HepG2 (cell line): Measurements from ENCODE around the gene MIEF1. TPM values are rescaled to one million over a fixed set of nuclear protein-coding genes. Genes with fewer than 3 reads are reported as not detected.

Experiments used
- BCLAF1 ChIP-seq: fragments of 450-650 bp; IDR thresholded peaks from 2 replicates; pipeline ENCODE4 v1.6.1; 2017; ENCODE audit warnings: mild to moderate bottlenecking
- CREM ChIP-seq, 2 experiments: sonication (generic) in 1 of 2; formaldehyde crosslinking in 1 of 2; IDR thresholded peaks; 2 replicates each; pipeline versions ENCODE4 v1.4.0 to v1.6.1; 2016 to 2020; ENCODE audit warnings: antibody characterized with exemption in 1 of 2, mild to moderate bottlenecking in 1 of 2, missing genetic modification reagents in 1 of 2
- FOXM1 ChIP-seq: sonication (generic); formaldehyde crosslinking; IDR thresholded peaks from 2 replicates; pipeline ENCODE4 v1.5.0; 2020; ENCODE audit warnings: missing genetic modification reagents
- GABPB1 ChIP-seq: IDR thresholded peaks from 2 replicates; pipeline ENCODE4 v1.6.1; 2016; ENCODE audit warnings: mild to moderate bottlenecking, missing genetic modification reagents, moderate library complexity, missing compliant biosample characterization
- GATAD2A ChIP-seq: IDR thresholded peaks from 2 replicates; pipeline ENCODE4 v1.6.1; 2016
- KLF9 ChIP-seq: IDR thresholded peaks from 2 replicates; pipeline ENCODE4 v1.6.1; 2016; ENCODE audit warnings: low read depth
- MTA3 ChIP-seq: sonication (generic); formaldehyde crosslinking; IDR thresholded peaks from 2 replicates; pipeline ENCODE4 v1.4.0; 2020; ENCODE audit warnings: missing genetic modification reagents
- MTERF4 ChIP-seq: sonication (generic); formaldehyde crosslinking; IDR thresholded peaks from 2 replicates; pipeline ENCODE4 v1.8.0; 2023; ENCODE audit warnings: mild to moderate bottlenecking, missing genetic modification reagents
- NFIB ChIP-seq: sonication (generic); formaldehyde crosslinking; IDR thresholded peaks from 2 replicates; pipeline ENCODE4 v1.9.0; 2021; ENCODE audit warnings: missing genetic modification reagents, mild to moderate bottlenecking, borderline replicate concordance
- RCOR2 ChIP-seq: IDR thresholded peaks from 2 replicates; pipeline ENCODE4 v1.6.1; 2016; ENCODE audit warnings: missing biosample characterization, missing genetic modification reagents
- SIN3A ChIP-seq: IDR thresholded peaks from 2 replicates; pipeline ENCODE4 v1.6.1; 2011; ENCODE audit warnings: low read depth, mild to moderate bottlenecking, control low read depth, low read length, borderline replicate concordance
- SMAD3 ChIP-seq: sonication (generic); formaldehyde crosslinking; IDR thresholded peaks from 2 replicates; pipeline ENCODE4 v1.4.0; 2020; ENCODE audit warnings: missing genetic modification reagents
- YEATS4 ChIP-seq: sonication (generic); formaldehyde crosslinking; IDR thresholded peaks from 2 replicates; pipeline ENCODE4 v1.4.0; 2020; ENCODE audit warnings: missing genetic modification reagents, borderline replicate concordance
- ZBTB20 ChIP-seq: sonication (generic); formaldehyde crosslinking; IDR thresholded peaks from 2 replicates; pipeline ENCODE4 v1.8.1; 2023; ENCODE audit warnings: missing genetic modification reagents, low read depth, mild to moderate bottlenecking, borderline replicate concordance
- ZBTB7A ChIP-seq: sonication (generic); formaldehyde crosslinking; IDR thresholded peaks from 2 replicates; pipeline ENCODE4 v1.8.0; 2022; ENCODE audit warnings: mild to moderate bottlenecking, missing genetic modification reagents
- ZIK1 ChIP-seq: sonication (generic); formaldehyde crosslinking; IDR thresholded peaks from 2 replicates; pipeline ENCODE4 v1.5.0; 2020; ENCODE audit warnings: mild to moderate bottlenecking, low read depth, missing genetic modification reagents, borderline replicate concordance
- ZNF230 ChIP-seq: sonication (generic); formaldehyde crosslinking; IDR thresholded peaks from 2 replicates; pipeline ENCODE4 v1.4.0; 2020; ENCODE audit warnings: mild to moderate bottlenecking, missing genetic modification reagents
- ZNF326 ChIP-seq: sonication (generic); formaldehyde crosslinking; IDR thresholded peaks from 2 replicates; pipeline ENCODE4 v1.4.0; 2020; ENCODE audit warnings: missing genetic modification reagents, borderline replicate concordance
- ZNF512B ChIP-seq: sonication (generic); formaldehyde crosslinking; IDR thresholded peaks from 2 replicates; pipeline ENCODE4 v1.5.1; 2020; ENCODE audit warnings: missing genetic modification reagents, mild to moderate bottlenecking, borderline replicate concordance
- polyA plus RNA-seq, 8 experiments: library from polyadenylated mRNA; depleted of rRNA in 3 of 8; stranded (reverse) in 7 of 8; unstranded in 1 of 8; fragments of >200 nt; fragmentation: Illumina TruSeq in 4 of 8; extraction: Trizol in 4 of 8; gene quantifications; 2 replicates each; pipeline versions ENCODE4 v1.2.1 to v1.2.3, GENCODE V29; 2011 to 2016; ENCODE audit warnings: low read depth in 4 of 8, missing spikeins in 1 of 8, mixed read lengths in 1 of 8; ENCODE audit not compliant: insufficient read depth in 1 of 8
- total RNA-seq, 5 experiments: library from RNA; depleted of rRNA; stranded (reverse); fragments of >200 nt; fragmentation: Illumina TruSeq; extraction: Trizol; gene quantifications; 2 replicates each; pipeline ENCODE4 v1.2.3, GENCODE V29; 2016; ENCODE audit warnings: low read depth in 1 of 5
- TF ChIP-seq, protein P1 (sequence below): conservative IDR thresholded peaks from 2 replicates; pipeline ENCODE4 v1.6.1; 2018; ENCODE audit warnings: missing genetic modification reagents
- TF ChIP-seq, protein P2 (sequence below): sonication (generic); formaldehyde crosslinking; IDR thresholded peaks from 2 replicates; pipeline ENCODE4 v1.4.0; 2020; ENCODE audit warnings: missing genetic modification reagents

Gene MIEF1
- total and polyA plus RNA-seq, 2 of the 13 experiments (the other 11 are each of a cell fraction or from before 2014, with no cell fraction given): 21.7 to 34.8 TPM

DNA sequence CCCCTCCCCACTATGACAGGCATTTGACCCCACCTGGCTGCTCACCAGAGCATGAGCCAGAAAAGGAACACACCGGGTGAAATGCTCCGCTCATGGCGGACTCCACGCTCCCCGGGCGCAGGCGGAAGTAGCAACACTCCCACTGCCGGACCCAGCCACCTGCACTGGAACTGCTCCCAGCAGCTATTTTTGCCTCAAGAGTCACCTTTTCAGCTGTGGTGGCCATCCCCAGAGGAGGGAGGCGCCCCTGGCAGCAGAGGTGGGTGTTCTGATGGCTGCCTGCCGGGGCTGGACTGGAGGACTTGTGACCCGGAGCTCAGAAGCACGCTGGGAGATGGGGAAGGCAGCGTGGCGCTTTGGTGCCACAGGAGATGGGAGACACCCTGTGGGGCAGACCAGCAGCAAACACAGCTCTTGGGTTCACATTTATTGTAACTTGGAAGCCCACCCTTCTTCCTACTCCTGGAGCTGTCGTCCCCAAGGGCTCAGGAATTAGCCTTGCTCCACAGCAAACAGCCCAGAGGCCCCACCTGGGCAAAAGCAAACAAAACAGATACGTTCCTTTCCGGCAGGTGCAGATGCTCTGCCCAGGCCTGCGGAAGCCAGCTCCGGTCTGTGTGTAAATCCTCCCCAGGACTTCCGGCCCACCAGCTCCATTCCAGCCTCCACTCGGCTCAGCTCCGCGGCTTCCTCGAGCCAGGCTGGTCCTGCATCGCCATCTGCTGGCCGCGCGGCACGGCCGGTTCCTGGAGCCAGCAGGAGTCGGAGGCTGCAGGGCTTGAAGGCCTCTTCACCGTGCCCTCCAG, 26.8 kb downstream of the MIEF1 start (continued):
- no peak for TF ChIP-seq ZNF512B
- no peak for TF ChIP-seq ZBTB7A
- peak; percentile 74 for TF ChIP-seq GATAD2A (CRISPR knock-in tag)
- peak; percentile 74; the same call in 1 of the 2 replicates for TF ChIP-seq RCOR2 (CRISPR knock-in tag)
- TF ChIP-seq KLF9: no peak
- TF ChIP-seq YEATS4 (CRISPR knock-in tag): peak; percentile 74
- no peak for TF ChIP-seq ZNF326 (CRISPR knock-in tag)
- TF ChIP-seq, protein P1, sequence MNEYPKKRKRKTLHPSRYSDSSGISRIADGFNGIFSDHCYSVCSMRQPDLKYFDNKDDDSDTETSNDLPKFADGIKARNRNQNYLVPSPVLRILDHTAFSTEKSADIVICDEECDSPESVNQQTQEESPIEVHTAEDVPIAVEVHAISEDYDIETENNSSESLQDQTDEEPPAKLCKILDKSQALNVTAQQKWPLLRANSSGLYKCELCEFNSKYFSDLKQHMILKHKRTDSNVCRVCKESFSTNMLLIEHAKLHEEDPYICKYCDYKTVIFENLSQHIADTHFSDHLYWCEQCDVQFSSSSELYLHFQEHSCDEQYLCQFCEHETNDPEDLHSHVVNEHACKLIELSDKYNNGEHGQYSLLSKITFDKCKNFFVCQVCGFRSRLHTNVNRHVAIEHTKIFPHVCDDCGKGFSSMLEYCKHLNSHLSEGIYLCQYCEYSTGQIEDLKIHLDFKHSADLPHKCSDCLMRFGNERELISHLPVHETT: 0 out of 2 replicates have a peak, but pooled peaks have one; percentile 71
- no peak for TF ChIP-seq BCLAF1
- peak; percentile 92 for TF ChIP-seq SMAD3 (CRISPR knock-in tag)
- peak; percentile 90 for TF ChIP-seq GABPB1 (CRISPR knock-in tag)
- peak; percentile 72 for TF ChIP-seq ZBTB20
- no peak for TF ChIP-seq CREM (IDR thresholded peaks at IDR 0.05)
- TF ChIP-seq CREM (CRISPR knock-in tag; IDR thresholded peaks at IDR 0.05): no peak
- TF ChIP-seq, protein P2, sequence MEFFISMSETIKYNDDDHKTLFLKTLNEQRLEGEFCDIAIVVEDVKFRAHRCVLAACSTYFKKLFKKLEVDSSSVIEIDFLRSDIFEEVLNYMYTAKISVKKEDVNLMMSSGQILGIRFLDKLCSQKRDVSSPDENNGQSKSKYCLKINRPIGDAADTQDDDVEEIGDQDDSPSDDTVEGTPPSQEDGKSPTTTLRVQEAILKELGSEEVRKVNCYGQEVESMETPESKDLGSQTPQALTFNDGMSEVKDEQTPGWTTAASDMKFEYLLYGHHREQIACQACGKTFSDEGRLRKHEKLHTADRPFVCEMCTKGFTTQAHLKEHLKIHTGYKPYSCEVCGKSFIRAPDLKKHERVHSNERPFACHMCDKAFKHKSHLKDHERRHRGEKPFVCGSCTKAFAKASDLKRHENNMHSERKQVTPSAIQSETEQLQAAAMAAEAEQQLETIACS (CRISPR knock-in tag): peak; percentile 28; the same call in 1 of the 2 replicates
- TF ChIP-seq MTA3: no peak
- no peak for TF ChIP-seq ZIK1
- TF ChIP-seq MTERF4 (CRISPR knock-in tag): no peak
- no peak for TF ChIP-seq ZNF230 (CRISPR knock-in tag)
- TF ChIP-seq FOXM1 (CRISPR knock-in tag): no peak
- no peak for TF ChIP-seq SIN3A
- no peak for TF ChIP-seq NFIB (CRISPR knock-in tag)
